K562 (cell line): ENCODE measurements around the gene SRRM4. TPM values are rescaled to one million over a fixed set of nuclear protein-coding genes. Genes with fewer than 3 reads are reported as not detected.

Experiments used
- ATAC-seq: fragments of 200-7000 bp; cut with Tn5 transposase; 3 replicates; pipeline ENCODE4 v1.9.1; 2020; ENCODE audit warnings: moderate library complexity
- BruUV-seq: library from RNA; stranded (reverse); fragments of 400-500 nt; replicated peaks from 2 replicates; lab custom pipeline; 2021; lab: Mats Ljungman, UMichigan
- CTCF ChIA-PET: fragments of 300-600 bp; formaldehyde crosslinking; extraction: SDS; loops from one replicate; lab custom pipeline; 2021; ENCODE audit warnings: low intra/inter-chr PET ratio; lab: Yijun Ruan, JAX
- POLR2A ChIA-PET: fragments of 300-600, 350-650 bp; sonication (Branson Sonifier 250); formaldehyde crosslinking; extraction: SDS; loops from one replicate; lab custom pipeline; 2021; ENCODE audit warnings: antibody characterized with exemption, inconsistent platforms; lab: Yijun Ruan, JAX
- DNase-seq, 4 experiments: peaks; one replicate each; pipeline versions ENCODE4 v3.0.0 to v3.0.0-alpha.2; 2011 to 2018; ENCODE audit warnings: low spot score in 3 of 4, mixed read lengths in 3 of 4; ENCODE audit errors: extremely low read depth in 1 of 4
- FAIRE-seq: peaks from 2 replicates; lab custom pipeline; 2011; peaks lifted over from hg19 to GRCh38; lab: Jason Lieb, UNC
- H2AFZ ChIP-seq: 2 replicates; pipeline ENCODE4 v1.6.0; 2011; ENCODE audit warnings: low read depth, low read length, control low read depth, inconsistent platforms
- H3K27ac ChIP-seq: fragments of 200-600 bp; 3 replicates; pipeline ENCODE4 v1.8.0; 2011; ENCODE audit warnings: low read depth, mild to moderate bottlenecking, control low read depth, inconsistent platforms, low read length, moderate library complexity, mixed read lengths; ENCODE audit errors: extremely low read depth
- H3K27me3 ChIP-seq, 2 experiments: fragments of 300-600 bp in 1 of 2; 2 replicates in 1 of 2; 3 replicates in 1 of 2; pipeline versions ENCODE4 v1.6.0 to v1.8.0; 2011; ENCODE audit warnings: inconsistent platforms in 2 of 2, low read length in 2 of 2, mild to moderate bottlenecking in 1 of 2, mixed read lengths in 1 of 2, moderate library complexity in 1 of 2; ENCODE audit not compliant: control insufficient read depth in 2 of 2, insufficient read depth in 2 of 2
- H3K36me3 ChIP-seq: fragments of 300-600 bp; 3 replicates; pipeline ENCODE4 v1.8.0; 2011; ENCODE audit warnings: mild to moderate bottlenecking, low read length, inconsistent platforms; ENCODE audit not compliant: control insufficient read depth, insufficient read depth
- H3K4me1 ChIP-seq, 2 experiments: fragments of 200-600 bp in 1 of 2; replicated peaks in 1 of 2; 2 replicates in 1 of 2; 3 replicates in 1 of 2; pipeline versions ENCODE4 v1.5.1 to v1.8.0; 2011; ENCODE audit warnings: inconsistent platforms in 2 of 2, low read length in 2 of 2, mild to moderate bottlenecking in 1 of 2, mixed read lengths in 1 of 2, moderate library complexity in 1 of 2; ENCODE audit not compliant: control insufficient read depth in 2 of 2, insufficient read depth in 2 of 2
- H3K4me2 ChIP-seq: 2 replicates; pipeline ENCODE4 v1.6.1; 2011; ENCODE audit warnings: low read length, control low read depth, inconsistent platforms, mixed read lengths; ENCODE audit not compliant: insufficient read depth
- H3K4me3 ChIP-seq: fragments of 200-600 bp; sonication (generic), shearing (Covaris generic); 2 replicates; pipeline ENCODE4 v1.5.1; 2016; ENCODE audit warnings: control low read depth, inconsistent platforms
- H3K79me2 ChIP-seq: fragments of 200-600 bp; 3 replicates; pipeline ENCODE4 v1.8.0; 2011; ENCODE audit warnings: low read length, inconsistent platforms; ENCODE audit not compliant: control insufficient read depth, insufficient read depth
- H3K9ac ChIP-seq, 2 experiments: 2 replicates each; pipeline versions ENCODE4 v1.6.0 to v1.6.1; 2011; ENCODE audit warnings: low read depth in 2 of 2, low read length in 2 of 2, control low read depth in 1 of 2, inconsistent platforms in 1 of 2, mild to moderate bottlenecking in 1 of 2, mixed read lengths in 1 of 2; ENCODE audit not compliant: insufficient read depth in 1 of 2
- H3K9me1 ChIP-seq: one replicate; pipeline ENCODE4 v1.6.0; 2011; ENCODE audit warnings: inconsistent platforms, mild to moderate bottlenecking, low read length, moderate library complexity; ENCODE audit not compliant: control insufficient read depth, insufficient read depth
- H3K9me3 ChIP-seq: replicated peaks from 2 replicates; pipeline ENCODE4 v1.5.1; 2011; ENCODE audit warnings: low read depth, low read length, inconsistent platforms; ENCODE audit not compliant: control insufficient read depth, insufficient read depth
- H4K20me1 ChIP-seq: replicated peaks from 2 replicates; pipeline ENCODE4 v1.6.1; 2011; ENCODE audit warnings: low read length, inconsistent platforms, mixed read lengths; ENCODE audit not compliant: control insufficient read depth, insufficient read depth
- DEAF1 ChIP-seq: fragments of 450-650 bp; formaldehyde crosslinking; IDR thresholded peaks from 2 replicates; pipeline ENCODE4 v1.4.0; 2020; ENCODE audit warnings: mild to moderate bottlenecking, moderate library complexity
- ETS2 ChIP-seq: IDR thresholded peaks from 2 replicates; pipeline ENCODE4 v1.6.1; 2016; ENCODE audit warnings: borderline replicate concordance, missing genetic modification characterization, mild to moderate bottlenecking, moderate library complexity, missing compliant biosample characterization; ENCODE audit not compliant: poor library complexity, severe bottlenecking
- LCOR ChIP-seq: sonication (generic); formaldehyde crosslinking; IDR thresholded peaks from 2 replicates; pipeline ENCODE4 v1.8.0; 2022; ENCODE audit warnings: mild to moderate bottlenecking, missing genetic modification reagents
- NCOA4 ChIP-seq: fragments of 450-650 bp; IDR thresholded peaks from 2 replicates; pipeline ENCODE4 v1.6.1; 2018; ENCODE audit warnings: mild to moderate bottlenecking; ENCODE audit not compliant: partially characterized antibody
- NCOR1 ChIP-seq: fragments of 450-650 bp; IDR thresholded peaks from 2 replicates; pipeline ENCODE4 v1.6.1; 2016; ENCODE audit warnings: mild to moderate bottlenecking, moderate library complexity
- RAD21 ChIP-seq, 2 experiments: fragments of 250-450 bp in 1 of 2; fragments of 450-650 bp in 1 of 2; sonication (Bioruptor Pico) in 1 of 2; formaldehyde crosslinking in 1 of 2; IDR thresholded peaks in 1 of 2; conservative IDR thresholded peaks in 1 of 2; 2 replicates each; pipeline versions ENCODE4 v1.4.0 to v1.8.0; 2020 to 2022; ENCODE audit warnings: mild to moderate bottlenecking in 2 of 2, moderate library complexity in 1 of 2
- RB1 ChIP-seq: fragments of 450-650 bp; IDR thresholded peaks from 2 replicates; pipeline ENCODE4 v1.6.1; 2017; ENCODE audit warnings: low read depth, mild to moderate bottlenecking
- REST ChIP-seq, 2 experiments: fragments of 450-650 bp; formaldehyde crosslinking in 1 of 2; IDR thresholded peaks; 2 replicates each; pipeline versions ENCODE4 v1.4.0 to v1.6.1; 2014 to 2020; ENCODE audit warnings: mild to moderate bottlenecking in 2 of 2, borderline replicate concordance in 1 of 2, low read depth in 1 of 2
- SMC3 ChIP-seq: conservative IDR thresholded peaks from 2 replicates; pipeline ENCODE4 v1.6.1; 2011; ENCODE audit warnings: low read depth, low read length, improper control_type of control experiment; ENCODE audit not compliant: insufficient read depth
- XRCC5 ChIP-seq: fragments of 200-400 bp; formaldehyde crosslinking; IDR thresholded peaks from 2 replicates; pipeline ENCODE4 v1.6.1; 2017; ENCODE audit warnings: low read depth, mild to moderate bottlenecking, low read length
- ZNF408 ChIP-seq: fragments of 250-450 bp; sonication (Bioruptor Pico); IDR thresholded peaks from 2 replicates; pipeline ENCODE4 v1.4.0; 2020; ENCODE audit warnings: low read depth, mild to moderate bottlenecking, moderate library complexity
- WGBS: fragments of 100-300 bp; shearing (Covaris generic); methylation state at CpG from one replicate; pipeline ENCODE4 v1.1.6; 2016; ENCODE audit warnings: low coverage, mixed read lengths; ENCODE audit not compliant: insufficient coverage; ENCODE audit errors: missing lambda C conversion rate; 5-methylcytosine and 5-hydroxymethylcytosine counted together
- in situ Hi-C: fragments of 300-500 bp; cut with MboI; formaldehyde crosslinking; loops from 4 replicates; pipeline ENCODE4 v1.15.0; 2018; ENCODE audit warnings: inconsistent platforms, mixed read lengths
- intact Hi-C: fragments of 100-400 bp; cut with micrococcal nuclease; formaldehyde crosslinking; loops from 2 replicates; pipeline ENCODE4 v1.14.2; 2022
- polyA plus RNA-seq, 8 experiments: library from polyadenylated mRNA; depleted of rRNA in 4 of 8; stranded (reverse) in 5 of 8; unstranded in 3 of 8; fragments of >200 nt; fragmentation: Nextera tagmentation in 2 of 8; fragmentation: Illumina TruSeq in 1 of 8; extraction: Ambion mirVana in 2 of 8; extraction: Trizol in 1 of 8; gene quantifications; 2 replicates each; pipeline versions ENCODE4 v1.2.1 to v1.2.3, GENCODE V29; 2011 to 2014; ENCODE audit warnings: inconsistent platforms in 1 of 8, missing spikeins in 1 of 8
- total RNA-seq, 7 experiments: library from RNA; depleted of rRNA in 6 of 7; stranded (reverse); fragments of >200 nt in 6 of 7; fragmentation: Illumina TruSeq in 2 of 7; extraction: Trizol in 2 of 7; gene quantifications; 2 replicates each; pipeline versions ENCODE4 v1.2.1 to v1.2.3, GENCODE V29; 2011 to 2021; ENCODE audit warnings: low replicate concordance in 1 of 7

SRRM4 gene
- total and polyA plus RNA-seq, 9 of the 15 experiments (the other 6 are each of a cell fraction or from before 2014, with no cell fraction given) = not detected

- intact Hi-C loops = loop anchor here (1.0 to 10.0 kb wide), 2 partner anchors 298 to 529 kb away; no protein-coding TSS in a partner anchor
- H3K4me3 ChIP-seq = no peak overlapping the region
- ChIA-PET CTCF (interaction anchor here (0.6 to 0.9 kb wide), 4 partner anchors 212 to 298 kb away, joined by 3 to 4 read pairs (median 4); no protein-coding TSS in a partner anchor), POLR2A (no interaction called here)
- in situ Hi-C loops = no loop called here
- H3K27me3 ChIP-seq = no peaks in the 10 kb centered on the region
- H3K9ac ChIP-seq = no peak overlapping the region
- no peaks in the 10 kb centered on the region for H4K20me1 ChIP-seq
- H3K4me1 ChIP-seq = no peaks in the 10 kb centered on the region
- H3K9me3 ChIP-seq = no peaks in the 10 kb centered on the region
- no peak overlapping the region for H2AFZ ChIP-seq
- FAIRE-seq (peak; percentile 78), DNase-seq (peak; percentile 53 to 75 (median 67)), ATAC-seq (peak; percentile 67; the same call in 1 of the 3 replicates)
- H3K4me2 ChIP-seq = no peak overlapping the region
- no peaks in the 10 kb centered on the region for H3K79me2 ChIP-seq
- no peaks in the 10 kb centered on the region for H3K9me1 ChIP-seq
- 0% methylated on average over 2 of the region's 2 CpGs for WGBS
- H3K27ac ChIP-seq = no peak overlapping the region
- H3K36me3 ChIP-seq = no peaks in the 10 kb centered on the region
- BruUV-seq = no TSS peak
- TF ChIP-seq REST (IDR thresholded peaks at IDR 0.05; ENCODE audit: borderline replicate concordance) = peak; percentile 49; the same call in 1 of the 2 replicates
- TF ChIP-seq REST (CRISPR knock-in tag; IDR thresholded peaks at IDR 0.05; ENCODE audit: low read depth) = no peak
- TF ChIP-seq ZNF408 (CRISPR knock-in tag) = no peak
- TF ChIP-seq LCOR (CRISPR knock-in tag) = no peak
- TF ChIP-seq RB1 = no peak
- peak; percentile 28 to 55; a peak in 3 of 4 replicates for TF ChIP-seq RAD21 (CRISPR knock-in tag; conservative IDR thresholded peaks at IDR 0.05 in 1 of 2, IDR thresholded peaks at IDR 0.05 in 1 of 2)
- TF ChIP-seq XRCC5 = 0 out of 2 replicates have a peak, but pooled peaks have one; percentile 23
- no peak for TF ChIP-seq ETS2
- no peak for TF ChIP-seq NCOA4
- no peak for TF ChIP-seq NCOR1
- peak; percentile 44; the same call in 1 of the 2 replicates for TF ChIP-seq SMC3
- TF ChIP-seq DEAF1 (CRISPR knock-in tag) = 0 out of 2 replicates have a peak, but pooled peaks have one; percentile 23
Measured at GRCh38 chr12:119115296-119115905, 134.1 kb downstream of the SRRM4 start.
